GM04503 (cell line): ENCODE results near the gene TECTB.

Experiments used
- DNase-seq: peaks from one replicate; pipeline ENCODE4 v3.0.0-alpha.2; 2012; ENCODE audit warnings: low read depth

Gene TECTB

GRCh38 chr10:112348759-112349158 is 65.6 kb downstream of the TECTB start:
- no peak for DNase-seq

GRCh38 chr10:112349521-112350085 is 66.4 kb downstream of the TECTB start:
- DNase-seq, result no peak

DNA sequence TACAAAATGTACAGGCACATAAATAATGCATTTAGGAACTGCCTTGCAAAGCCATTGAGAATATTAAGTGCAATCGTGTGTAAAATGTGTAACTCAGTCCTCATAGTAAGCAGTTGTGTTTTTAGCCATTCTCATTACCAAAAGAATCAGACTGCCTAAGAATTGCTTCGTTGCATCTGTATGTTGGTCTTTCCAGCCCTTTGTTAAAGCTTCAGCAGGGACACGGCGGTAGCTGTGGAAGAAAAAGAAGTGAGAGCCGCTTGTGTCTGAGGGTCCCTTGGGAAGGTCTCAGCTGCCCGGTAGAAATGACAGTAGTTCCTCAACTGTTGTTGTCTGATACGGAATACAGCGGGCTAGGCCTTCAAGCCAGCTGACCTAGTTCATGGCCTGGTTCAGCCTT is 67.9 kb downstream of the TECTB start:
- no peak for DNase-seq

GRCh38 chr10:112352044-112352443 is 68.8 kb downstream of the TECTB start:
- DNase-seq, result no peak

GRCh38 chr10:112353046-112353445 is 69.8 kb downstream of the TECTB start:
- DNase-seq, result no peak
